Measurements from ENCODE around the gene MIPEP.

The MIPEP gene

GRCh38 chr13:23715092-23715761 lies 174.0 kb downstream of the MIPEP start:
- Histone ChIP-seq H2AK5ac (ENCODE audit: low read length) (no peak overlapping the region), H3K79me1 (ENCODE audit: low read length) (no peaks in the 10 kb centered on the region), H3K79me2 (ENCODE audit: control insufficient read depth, insufficient read depth, low read length, poor library complexity) (no peaks in the 10 kb centered on the region), H2AFZ (ENCODE audit: insufficient read depth, low read length, poor library complexity) (no peak overlapping the region), H2BK5ac (ENCODE audit: low read depth, low read length, poor library complexity) (no peak overlapping the region), H3K18ac (ENCODE audit: low read length) (no peak overlapping the region), H3K27ac (ENCODE audit: low read depth, low read length) (no peak overlapping the region), H3K36me3 (ENCODE audit: control insufficient read depth in 1 of 2, insufficient read depth in 2 of 2, low read length in 2 of 2) (no peaks in the 10 kb centered on the region), H3K9ac (ENCODE audit: low read length) (no peak overlapping the region), H4K91ac (ENCODE audit: low read depth, low read length) (no peak overlapping the region), H3K9me3 (ENCODE audit: insufficient read depth, low read depth, low read length) (peaks cover 3% of the 10 kb centered on the region), H4K8ac (ENCODE audit: low read depth, low read length) (no peak overlapping the region), H2BK120ac (ENCODE audit: insufficient read depth, low read length, poor library complexity) (no peak overlapping the region), H3K4me3 (ENCODE audit: low read depth, low read length) (no peak overlapping the region), H3K27me3 (ENCODE audit: insufficient read depth, low read length) (no peaks in the 10 kb centered on the region), H3K4ac (ENCODE audit: low read depth, low read length) (no peak overlapping the region), H4K12ac (ENCODE audit: low read depth, low read length) (no peak overlapping the region), H3K4me2 (ENCODE audit: low read length) (no peak overlapping the region), H2BK12ac (ENCODE audit: low read length) (no peak overlapping the region), H3K14ac (ENCODE audit: low read length) (no peak overlapping the region), H3K23ac (ENCODE audit: low read length) (no peak overlapping the region), H3K4me1 (ENCODE audit: control insufficient read depth in 1 of 2, insufficient read depth in 2 of 2, low read length in 2 of 2) (no peaks in the 10 kb centered on the region)
- no CpG with 5 or more reads among the region's 19 CpGs for WGBS (ENCODE audit: extremely low coverage, insufficient coverage, insufficient read length)
- DNase-seq: peak; percentile 11 to 36

- no peak overlapping the region for H2BK12ac ChIP-seq (ENCODE audit: low read length)
- no peak overlapping the region for H4K12ac ChIP-seq (ENCODE audit: low read depth, low read length)
- H3K79me2 ChIP-seq (ENCODE audit: control insufficient read depth, insufficient read depth, low read length, poor library complexity): no peaks in the 10 kb centered on the region
- no peaks in the 10 kb centered on the region for H3K27me3 ChIP-seq (ENCODE audit: insufficient read depth, low read length)
- no peak overlapping the region for H3K23ac ChIP-seq (ENCODE audit: low read length)
- H2BK120ac ChIP-seq (ENCODE audit: insufficient read depth, low read length, poor library complexity): no peak overlapping the region
- H3K4me2 ChIP-seq (ENCODE audit: low read length): no peak overlapping the region
- no peaks in the 10 kb centered on the region for H3K36me3 ChIP-seq (ENCODE audit: control insufficient read depth in 1 of 2, insufficient read depth in 2 of 2, low read length in 2 of 2)
- H2AFZ ChIP-seq (ENCODE audit: insufficient read depth, low read length, poor library complexity): no peak overlapping the region
- no peak overlapping the region for H3K18ac ChIP-seq (ENCODE audit: low read length)
- H4K91ac ChIP-seq (ENCODE audit: low read depth, low read length): no peak overlapping the region
- H4K8ac ChIP-seq (ENCODE audit: low read depth, low read length): no peak overlapping the region
- peaks cover 3% of the 10 kb centered on the region for H3K9me3 ChIP-seq (ENCODE audit: insufficient read depth, low read depth, low read length)
- H2AK5ac ChIP-seq (ENCODE audit: low read length): no peak overlapping the region
- H3K79me1 ChIP-seq (ENCODE audit: low read length): no peaks in the 10 kb centered on the region
- no peak overlapping the region for H3K14ac ChIP-seq (ENCODE audit: low read length)
- H3K4me3 ChIP-seq (ENCODE audit: low read depth, low read length): no peak overlapping the region
- no peak overlapping the region for H3K4ac ChIP-seq (ENCODE audit: low read depth, low read length)
- 100% methylated on average over 2 of the region's 5 CpGs for WGBS (ENCODE audit: extremely low coverage, insufficient coverage, insufficient read length)
- no peak for DNase-seq
- H3K4me1 ChIP-seq (ENCODE audit: control insufficient read depth in 1 of 2, insufficient read depth in 2 of 2, low read length in 2 of 2): no peaks in the 10 kb centered on the region
- H3K9ac ChIP-seq (ENCODE audit: low read length): no peak overlapping the region
- no peak overlapping the region for H2BK5ac ChIP-seq (ENCODE audit: low read depth, low read length, poor library complexity)
- no peak overlapping the region for H3K27ac ChIP-seq (ENCODE audit: low read depth, low read length)
Measured at GRCh38 chr13:23714672-23715071, 174.5 kb downstream of the MIPEP start.

GRCh38 chr13:23711355-23711754 lies 177.8 kb downstream of the MIPEP start:
- peaks cover 3% of the 10 kb centered on the region for H3K9me3 ChIP-seq (ENCODE audit: insufficient read depth, low read depth, low read length)
- no CpG with 5 or more reads among the region's 3 CpGs for WGBS (ENCODE audit: extremely low coverage, insufficient coverage, insufficient read length)
- no peaks in the 10 kb centered on the region for H3K4me1 ChIP-seq (ENCODE audit: control insufficient read depth in 1 of 2, insufficient read depth in 2 of 2, low read length in 2 of 2)
- H3K27ac ChIP-seq (ENCODE audit: low read depth, low read length): no peak overlapping the region
- H2AK5ac ChIP-seq (ENCODE audit: low read length): no peak overlapping the region
- H3K36me3 ChIP-seq (ENCODE audit: control insufficient read depth in 1 of 2, insufficient read depth in 2 of 2, low read length in 2 of 2): no peaks in the 10 kb centered on the region
- no peak overlapping the region for H3K23ac ChIP-seq (ENCODE audit: low read length)
- H2BK5ac ChIP-seq (ENCODE audit: low read depth, low read length, poor library complexity): no peak overlapping the region
- no peak overlapping the region for H2BK120ac ChIP-seq (ENCODE audit: insufficient read depth, low read length, poor library complexity)
- H3K14ac ChIP-seq (ENCODE audit: low read length): no peak overlapping the region
- H3K9ac ChIP-seq (ENCODE audit: low read length): no peak overlapping the region
- H3K79me2 ChIP-seq (ENCODE audit: control insufficient read depth, insufficient read depth, low read length, poor library complexity): no peaks in the 10 kb centered on the region
- no peak overlapping the region for H4K12ac ChIP-seq (ENCODE audit: low read depth, low read length)
- no peak for DNase-seq
- no peaks in the 10 kb centered on the region for H3K27me3 ChIP-seq (ENCODE audit: insufficient read depth, low read length)
- no peak overlapping the region for H4K8ac ChIP-seq (ENCODE audit: low read depth, low read length)
- no peak overlapping the region for H2AFZ ChIP-seq (ENCODE audit: insufficient read depth, low read length, poor library complexity)
- no peak overlapping the region for H3K4me3 ChIP-seq (ENCODE audit: low read depth, low read length)
- no peak overlapping the region for H3K4ac ChIP-seq (ENCODE audit: low read depth, low read length)
- H2BK12ac ChIP-seq (ENCODE audit: low read length): no peak overlapping the region
- no peak overlapping the region for H3K18ac ChIP-seq (ENCODE audit: low read length)
- H3K4me2 ChIP-seq (ENCODE audit: low read length): no peak overlapping the region
- H3K79me1 ChIP-seq (ENCODE audit: low read length): no peaks in the 10 kb centered on the region
- no peak overlapping the region for H4K91ac ChIP-seq (ENCODE audit: low read depth, low read length)

GRCh38 chr13:23710366-23710765 lies 178.8 kb downstream of the MIPEP start:
- Histone ChIP-seq H3K36me3 (ENCODE audit: control insufficient read depth in 1 of 2, insufficient read depth in 2 of 2, low read length in 2 of 2) (no peaks in the 10 kb centered on the region), H3K27ac (ENCODE audit: low read depth, low read length) (no peak overlapping the region), H3K27me3 (ENCODE audit: insufficient read depth, low read length) (no peaks in the 10 kb centered on the region), H2AFZ (ENCODE audit: insufficient read depth, low read length, poor library complexity) (no peak overlapping the region), H4K91ac (ENCODE audit: low read depth, low read length) (no peak overlapping the region), H3K23ac (ENCODE audit: low read length) (no peak overlapping the region), H3K4me1 (ENCODE audit: control insufficient read depth in 1 of 2, insufficient read depth in 2 of 2, low read length in 2 of 2) (no peaks in the 10 kb centered on the region), H2BK5ac (ENCODE audit: low read depth, low read length, poor library complexity) (no peak overlapping the region), H3K79me2 (ENCODE audit: control insufficient read depth, insufficient read depth, low read length, poor library complexity) (no peaks in the 10 kb centered on the region), H3K4ac (ENCODE audit: low read depth, low read length) (no peak overlapping the region), H3K79me1 (ENCODE audit: low read length) (no peaks in the 10 kb centered on the region), H2BK120ac (ENCODE audit: insufficient read depth, low read length, poor library complexity) (no peak overlapping the region), H3K4me2 (ENCODE audit: low read length) (no peak overlapping the region), H2AK5ac (ENCODE audit: low read length) (no peak overlapping the region), H3K9me3 (ENCODE audit: insufficient read depth, low read depth, low read length) (peaks cover 2% of the 10 kb centered on the region), H4K12ac (ENCODE audit: low read depth, low read length) (no peak overlapping the region), H3K4me3 (ENCODE audit: low read depth, low read length) (no peak overlapping the region), H3K9ac (ENCODE audit: low read length) (no peak overlapping the region), H3K18ac (ENCODE audit: low read length) (no peak overlapping the region), H2BK12ac (ENCODE audit: low read length) (no peak overlapping the region), H3K14ac (ENCODE audit: low read length) (no peak overlapping the region), H4K8ac (ENCODE audit: low read depth, low read length) (no peak overlapping the region)
- DNase-seq: no peak
- WGBS (ENCODE audit: extremely low coverage, insufficient coverage, insufficient read length): no CpG with 5 or more reads among the region's 1 CpG

Data from trophoblast cell (in vitro differentiated cells and primary cell).